HG03108 (cell line): Measurements from ENCODE around the gene CHN1.

Experiments
- ATAC-seq: cut with Tn5 transposase; IDR thresholded peaks from one replicate; pipeline ENCODE4 v1.9.1; 2021; ENCODE audit warnings: moderate library complexity; ENCODE audit not compliant: unreplicated experiment

Gene CHN1

DNA sequence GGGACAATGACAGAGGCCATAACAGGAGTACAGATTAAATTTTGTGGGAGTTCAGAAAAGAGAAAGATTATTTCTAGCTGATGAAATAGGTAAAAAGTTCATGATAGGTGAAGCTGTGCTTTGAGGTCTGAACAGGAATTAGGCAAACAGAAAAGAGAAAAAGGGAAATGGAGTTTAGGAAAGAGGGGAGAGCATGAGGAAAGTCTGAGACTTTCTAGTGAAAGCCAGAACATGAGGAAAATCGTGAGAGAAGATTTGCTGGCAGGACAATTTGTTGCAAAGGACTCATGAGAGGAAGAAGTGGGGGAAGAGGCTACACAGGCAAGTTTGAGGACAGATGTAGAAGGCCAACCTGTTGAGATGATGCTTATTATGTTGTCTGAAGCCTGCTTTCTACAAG, 6.3 kb upstream of the CHN1 start:
- ATAC-seq: no peak

- ATAC-seq: no peak
Measured at GRCh38 chr2:175010848-175011254, 5.7 kb upstream of the CHN1 start.

- ATAC-seq: no peak
Measured at GRCh38 chr2:175009917-175010621, 4.9 kb upstream of the CHN1 start.

DNA sequence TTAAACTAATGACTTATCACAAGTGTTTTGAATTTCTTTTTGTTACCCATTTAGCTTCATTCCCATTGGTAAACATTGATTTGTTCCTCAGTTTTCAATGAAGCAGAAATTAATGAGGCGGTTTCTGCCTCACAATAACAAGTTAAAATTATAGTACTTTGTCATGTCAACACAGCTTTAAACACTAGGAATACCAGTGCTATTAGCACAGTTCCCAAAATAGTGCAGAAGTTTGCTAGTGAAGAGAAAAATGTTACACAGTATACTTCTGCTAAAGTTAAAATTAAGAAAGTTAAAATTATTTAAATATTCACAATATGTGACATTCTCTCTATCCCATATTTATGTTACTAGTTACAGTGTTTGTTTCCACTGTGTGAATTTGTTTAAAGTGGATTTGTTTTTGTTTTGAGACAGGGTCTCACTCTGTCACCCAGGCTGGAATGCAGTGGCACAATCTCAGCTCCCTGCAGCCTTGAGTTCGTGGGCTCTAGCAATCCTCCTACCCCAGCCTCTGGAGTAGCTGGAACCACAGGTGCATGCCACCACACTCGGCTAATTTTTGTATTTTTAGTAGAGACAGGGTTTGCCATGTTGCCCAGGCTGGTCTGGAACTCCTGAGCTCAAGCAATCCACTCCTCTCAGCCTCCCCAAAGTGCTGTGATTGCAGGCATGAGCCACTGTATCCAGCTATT, 3.8 kb upstream of the CHN1 start:
- ATAC-seq: no peak

DNA sequence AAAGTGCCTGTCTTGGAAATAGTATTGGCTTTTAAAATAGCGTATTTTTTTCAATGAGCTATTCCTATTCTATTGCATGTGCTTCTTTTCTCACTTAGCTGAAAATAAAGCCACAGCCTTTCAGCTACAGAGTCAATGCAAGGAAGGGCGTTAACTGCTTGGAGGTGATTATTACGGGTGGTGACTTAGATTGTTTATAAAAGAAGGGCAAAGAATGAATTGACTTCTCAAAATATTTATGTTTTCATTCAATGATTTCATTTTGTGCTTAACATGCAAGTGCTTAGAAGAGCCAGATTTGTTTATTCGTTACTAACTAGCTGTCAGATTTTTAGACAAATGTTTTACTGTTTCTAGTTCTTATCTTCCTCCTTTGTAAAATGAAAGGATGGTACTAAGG, 2.8 kb upstream of the CHN1 start:
- no peak for ATAC-seq

DNA sequence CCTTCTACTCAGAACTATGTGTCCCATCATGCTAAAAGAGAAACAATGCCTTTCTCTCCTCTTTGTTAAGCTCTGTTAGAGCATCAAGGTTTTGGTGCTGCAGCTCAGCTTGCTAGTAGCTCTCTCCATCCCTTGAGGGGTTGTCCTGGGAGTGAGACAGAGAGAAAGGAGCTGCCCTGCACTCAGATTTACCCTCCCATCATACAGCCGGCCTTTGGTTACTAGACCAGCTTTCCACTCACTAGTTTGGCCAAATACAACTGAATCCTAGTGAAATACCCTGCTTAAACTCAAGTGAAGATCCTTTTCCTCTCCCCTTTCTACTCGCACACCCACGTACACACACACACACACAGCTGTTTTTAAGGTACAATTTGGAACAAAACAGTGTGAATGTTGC, 2.3 kb upstream of the CHN1 start:
- no peak for ATAC-seq

DNA sequence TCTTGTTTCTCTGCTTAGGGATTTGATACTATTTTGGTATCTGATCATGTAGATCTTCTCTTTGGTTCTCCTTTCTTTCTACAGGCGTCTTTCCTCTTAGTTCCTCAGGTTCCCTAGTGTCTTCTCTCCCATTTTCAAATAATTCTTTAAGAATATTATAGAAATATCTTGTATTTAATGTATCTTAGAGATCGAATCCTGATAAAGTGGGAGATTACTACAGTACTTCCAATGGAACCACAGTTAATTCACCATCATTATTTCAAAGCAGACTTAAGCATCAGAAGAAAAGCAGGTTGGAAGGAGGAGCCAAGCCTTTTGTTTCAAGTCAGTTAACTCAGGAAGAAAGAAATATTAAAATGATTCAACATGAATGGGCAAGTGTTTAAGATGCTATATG, 1.1 kb upstream of the CHN1 start:
- no peak for ATAC-seq

DNA sequence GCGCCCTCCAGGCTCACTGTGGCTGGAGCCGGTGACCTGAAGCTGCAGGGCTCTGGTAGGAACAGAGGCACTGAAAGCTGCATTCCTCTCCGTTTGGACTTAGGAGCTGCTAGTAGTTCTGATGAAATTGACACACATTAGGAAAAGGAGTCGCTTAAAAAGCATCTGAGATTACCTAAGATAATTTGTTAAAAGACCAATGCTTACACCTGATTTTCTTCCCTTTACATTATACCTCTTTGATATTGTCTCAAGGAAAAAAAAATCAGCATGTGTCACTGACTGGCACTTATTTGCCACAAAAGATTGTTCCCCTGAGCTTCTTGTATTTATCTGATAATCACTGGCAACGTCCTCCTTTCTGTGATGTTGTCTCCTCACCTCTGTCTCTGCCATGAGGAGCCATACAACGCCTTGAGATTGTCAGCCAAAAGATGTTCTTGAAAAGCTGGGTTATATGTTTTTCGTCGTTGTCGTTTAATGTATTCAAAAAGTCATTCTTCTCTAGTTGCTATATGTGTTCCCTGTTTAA, 618 bp upstream of the CHN1 start:
- no peak for ATAC-seq

DNA sequence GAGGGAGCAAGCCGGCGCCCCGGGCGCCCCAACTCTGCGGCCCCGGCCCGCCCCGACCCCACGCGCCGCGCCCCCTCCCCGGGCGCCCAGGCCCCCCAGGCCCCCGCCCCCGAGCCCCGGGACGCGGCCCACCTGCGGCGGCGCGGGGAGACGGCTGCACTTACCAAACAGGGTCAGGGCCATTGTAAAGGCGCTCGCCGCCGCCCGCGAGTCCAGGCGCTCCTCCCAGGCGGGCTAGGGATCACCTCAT, 526 bp downstream of the CHN1 start:
- peak; percentile 11 for ATAC-seq

DNA sequence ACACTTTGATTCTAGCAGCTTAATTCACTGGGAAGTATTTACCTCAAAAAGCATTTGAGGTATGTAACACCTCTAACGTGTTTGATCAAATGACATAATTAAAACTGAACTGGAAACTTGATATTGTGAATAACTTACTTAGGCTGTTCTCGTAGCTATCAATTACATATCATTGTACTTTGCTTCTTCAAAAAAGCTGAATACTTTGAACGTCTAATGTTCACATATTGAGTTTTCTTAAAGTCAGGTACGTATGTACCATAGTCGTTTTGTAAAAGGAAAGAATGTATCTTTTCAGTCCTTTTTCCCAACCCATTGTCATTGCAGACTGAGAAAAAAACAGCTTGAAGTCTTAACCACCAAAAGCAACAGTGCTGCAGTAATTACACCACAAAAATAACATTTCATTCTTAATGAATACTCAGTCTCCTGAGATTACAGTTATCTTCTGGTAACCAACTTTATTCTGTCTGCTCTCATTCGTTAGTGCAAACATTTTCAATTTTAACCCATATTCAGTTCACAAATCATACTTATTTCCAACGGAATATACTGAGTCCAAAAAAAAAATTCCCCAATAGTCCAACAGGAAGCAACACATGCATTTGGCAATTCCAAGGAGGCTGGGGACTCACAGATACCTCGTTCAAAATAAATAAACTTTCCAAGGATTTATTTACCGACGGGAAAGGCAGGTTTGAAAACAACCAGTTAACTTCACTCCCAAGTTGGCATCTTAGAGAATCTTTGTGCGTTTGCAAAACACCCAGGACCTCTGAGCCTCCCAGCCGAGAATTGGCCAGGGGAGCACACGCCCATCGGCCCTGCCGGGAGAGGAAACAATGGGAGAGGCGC, 1.1 kb downstream of the CHN1 start:
- no peak for ATAC-seq

GRCh38 chr2:175002547-175003274, 2.5 kb downstream of the CHN1 start:
- ATAC-seq: no peak

DNA sequence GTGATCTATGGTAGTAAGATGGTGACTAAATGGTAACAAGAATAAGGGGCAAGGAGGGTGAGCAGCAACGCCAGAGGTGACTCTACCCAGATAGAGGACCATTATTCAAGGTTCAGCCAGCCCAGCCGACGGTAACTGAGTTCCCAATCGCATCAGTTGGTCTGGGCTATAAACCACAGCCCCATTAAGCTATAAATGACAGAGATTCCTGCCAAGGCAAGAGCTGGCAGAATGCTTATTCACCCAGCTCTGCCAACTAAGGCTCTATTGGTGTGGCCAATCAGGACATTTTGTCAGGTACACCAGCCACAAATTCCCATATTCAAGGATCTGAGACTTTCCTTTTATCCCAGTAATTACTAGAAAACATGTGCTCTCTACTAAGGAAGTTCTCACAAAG, 3.6 kb downstream of the CHN1 start:
- no peak for ATAC-seq

- no peak for ATAC-seq
Measured at GRCh38 chr2:174997110-174997509, 8.1 kb downstream of the CHN1 start.

GRCh38 chr2:174996622-174997021, 8.6 kb downstream of the CHN1 start:
- no peak for ATAC-seq

GRCh38 chr2:174994381-174994780, 10.8 kb downstream of the CHN1 start:
- no peak for ATAC-seq

GRCh38 chr2:174992886-174993285, 12.3 kb downstream of the CHN1 start:
- no peak for ATAC-seq

GRCh38 chr2:174985614-174986013, 19.6 kb downstream of the CHN1 start:
- no peak for ATAC-seq

DNA sequence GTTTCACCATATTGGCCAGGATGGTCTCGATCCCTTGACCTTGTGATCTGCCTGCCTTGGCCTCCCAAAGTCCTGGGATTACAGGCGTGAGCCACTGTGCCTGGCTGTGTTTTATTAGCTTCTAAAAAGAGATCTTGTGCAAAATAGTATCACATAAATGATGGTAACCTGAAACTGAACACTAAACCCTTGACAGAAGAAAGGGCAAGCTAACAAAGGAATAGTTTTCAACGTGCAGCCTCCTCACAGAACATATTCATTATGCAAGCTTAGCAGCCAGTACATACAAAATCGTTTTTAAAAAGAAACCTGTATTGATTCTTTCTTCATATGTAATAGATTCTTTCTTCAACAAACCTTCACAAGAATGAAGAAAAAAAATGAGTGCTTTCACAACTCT, 20.6 kb downstream of the CHN1 start:
- ATAC-seq: no peak

- ATAC-seq: no peak
Measured at GRCh38 chr2:174981331-174981730, 23.9 kb downstream of the CHN1 start.

DNA sequence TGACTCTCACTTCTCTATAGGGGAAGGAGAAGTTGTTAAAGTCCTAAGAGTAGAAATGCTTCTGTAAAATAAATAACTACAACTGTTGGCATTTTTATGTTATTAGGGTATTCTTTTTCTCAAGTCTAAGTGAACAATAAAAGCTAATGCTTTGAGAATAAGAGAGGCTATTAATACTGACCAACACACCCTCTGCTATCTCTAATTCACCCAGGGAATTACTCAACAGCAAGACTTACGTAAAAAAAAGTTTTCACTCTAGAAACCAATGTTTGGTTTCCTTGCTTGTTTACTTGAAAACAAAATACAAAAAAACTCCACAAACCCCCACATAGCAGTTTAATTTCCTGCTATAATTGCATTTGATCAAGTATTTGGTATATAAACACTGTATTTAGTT, 25.2 kb downstream of the CHN1 start:
- ATAC-seq: no peak

GRCh38 chr2:174977364-174977763, 27.8 kb downstream of the CHN1 start:
- no peak for ATAC-seq
